GM19468 (cell line): ENCODE results near the gene SNRPA1.

Experiments
- ATAC-seq: cut with Tn5 transposase; IDR thresholded peaks from one replicate; pipeline ENCODE4 v1.9.1; 2021; ENCODE audit warnings: mild to moderate bottlenecking, moderate library complexity, moderate number of reproducible peaks; ENCODE audit not compliant: unreplicated experiment; ENCODE audit errors: extremely low read depth

Gene SNRPA1

GRCh38 chr15:101264911-101265641 lies 30.0 kb downstream of the SNRPA1 start:
- no peak for ATAC-seq

GRCh38 chr15:101264011-101264410 lies 31.0 kb downstream of the SNRPA1 start:
- no peak for ATAC-seq

- ATAC-seq: no peak
Observed at GRCh38 chr15:101262551-101262950, 32.5 kb downstream of the SNRPA1 start.

- no peak for ATAC-seq
Observed at GRCh38 chr15:101258238-101259144, 36.6 kb downstream of the SNRPA1 start.

- ATAC-seq: no peak
Observed at GRCh38 chr15:101256757-101257156, 38.3 kb downstream of the SNRPA1 start.

- no peak for ATAC-seq
Observed at GRCh38 chr15:101255615-101256241, 39.3 kb downstream of the SNRPA1 start.

- ATAC-seq: no peak
Observed at GRCh38 chr15:101255051-101255395, 40.0 kb downstream of the SNRPA1 start.

GRCh38 chr15:101254157-101255050 lies 40.6 kb downstream of the SNRPA1 start:
- ATAC-seq: no peak

GRCh38 chr15:101252836-101253235 lies 42.2 kb downstream of the SNRPA1 start:
- no peak for ATAC-seq

GRCh38 chr15:101251830-101252820 lies 42.9 kb downstream of the SNRPA1 start, which contains the start of gene CHSY1:
Gene CHSY1 (minus strand): TSS chr15:101252048. CDS start chr15:101251456, 592 bp downstream.
- peak; percentile 57 for ATAC-seq

GRCh38 chr15:101250873-101251829 lies 43.9 kb downstream of the SNRPA1 start:
- ATAC-seq: peak; percentile 11

GRCh38 chr15:101250341-101250831 lies 44.7 kb downstream of the SNRPA1 start:
- ATAC-seq: no peak

- no peak for ATAC-seq
Observed at GRCh38 chr15:101248274-101248673, 46.8 kb downstream of the SNRPA1 start.

- no peak for ATAC-seq
Observed at GRCh38 chr15:101246824-101247745, 48.0 kb downstream of the SNRPA1 start.

GRCh38 chr15:101246391-101246790 lies 48.7 kb downstream of the SNRPA1 start:
- no peak for ATAC-seq

- no peak for ATAC-seq
Observed at GRCh38 chr15:101244889-101245668, 50.0 kb downstream of the SNRPA1 start.
